Activated CD4-positive, alpha-beta T cell treated with anti-CD3 and anti-CD28 coated beads, Interleukin-2, amount 50 U/mL, for 48 hours (primary cell): ENCODE results near the gene MED12.

Experiments
- DNase-seq, 2 experiments: peaks; one replicate each; pipeline ENCODE4 v3.0.0-alpha.2; 2020

Gene MED12

DNA sequence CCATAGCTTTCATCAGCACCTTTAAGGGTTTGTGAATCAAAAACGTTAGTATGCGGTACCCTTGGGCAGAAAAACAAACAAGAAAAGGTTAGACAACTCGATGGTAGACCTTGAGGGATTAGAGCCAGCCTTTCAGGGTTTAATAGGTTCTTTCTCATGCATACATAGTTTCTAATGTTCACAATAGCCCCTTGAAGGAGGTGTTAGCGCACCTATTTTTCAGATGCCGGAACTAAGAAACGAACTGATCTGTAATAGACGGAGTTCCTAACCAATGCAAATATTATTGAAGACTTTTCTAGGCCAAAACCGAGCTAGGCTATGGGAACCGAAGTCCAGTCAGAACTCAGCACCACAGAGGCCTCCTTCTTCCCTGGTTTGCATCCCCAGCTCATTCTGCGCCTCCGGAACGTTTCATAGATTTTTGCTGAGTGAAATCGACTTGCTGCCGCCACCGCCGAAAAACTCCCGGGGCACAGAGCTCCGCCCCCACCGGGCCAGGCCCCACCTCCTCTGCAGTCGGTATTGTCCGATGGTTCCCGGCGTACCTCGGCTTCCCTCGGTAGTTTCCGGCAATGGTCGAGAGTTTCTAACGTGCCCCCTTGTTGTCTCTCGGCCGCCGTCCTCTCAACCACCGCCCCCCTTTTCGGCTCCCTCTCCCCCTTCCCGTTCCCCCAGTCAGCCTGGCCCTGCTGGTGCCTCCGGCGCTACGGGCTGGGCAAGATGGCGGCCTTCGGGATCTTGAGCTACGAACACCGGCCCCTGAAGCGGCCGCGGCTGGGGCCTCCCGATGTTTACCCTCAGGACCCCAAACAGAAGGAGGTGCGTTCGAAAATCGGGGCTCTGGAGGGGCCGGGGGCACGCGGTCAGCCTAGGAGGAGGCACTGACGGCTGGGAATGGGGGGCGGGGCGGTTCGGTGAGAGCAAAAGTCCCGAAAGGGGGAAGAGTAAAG lies at the start of gene MED12:
MED12 (plus strand) TSS at position 565 of the 953 bp plus-strand sequence; CDS start at position 724, 159 bp downstream.
- DNase-seq, result peak; percentile 82 to 89

DNA sequence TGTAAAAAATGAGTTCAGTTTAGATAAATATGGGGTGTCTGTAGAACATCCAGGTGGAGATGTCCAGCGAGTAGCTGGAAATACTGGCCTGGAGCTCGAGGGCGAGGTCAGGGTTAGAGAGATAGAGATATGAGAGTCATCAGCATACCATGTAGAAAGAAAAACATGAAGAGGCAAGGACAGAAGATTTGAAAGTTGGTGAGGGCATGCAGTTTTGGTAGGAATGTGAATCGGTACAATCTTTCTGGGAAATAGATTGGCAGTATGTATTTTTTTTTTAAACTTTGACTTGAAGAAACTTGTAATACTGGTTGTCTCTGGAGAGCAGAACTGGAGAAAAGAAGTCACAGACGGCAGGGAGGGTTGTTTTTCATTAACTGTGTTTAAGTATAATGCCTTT lies 47.9 kb upstream of the MED12 start:
- DNase-seq, result no peak

DNA sequence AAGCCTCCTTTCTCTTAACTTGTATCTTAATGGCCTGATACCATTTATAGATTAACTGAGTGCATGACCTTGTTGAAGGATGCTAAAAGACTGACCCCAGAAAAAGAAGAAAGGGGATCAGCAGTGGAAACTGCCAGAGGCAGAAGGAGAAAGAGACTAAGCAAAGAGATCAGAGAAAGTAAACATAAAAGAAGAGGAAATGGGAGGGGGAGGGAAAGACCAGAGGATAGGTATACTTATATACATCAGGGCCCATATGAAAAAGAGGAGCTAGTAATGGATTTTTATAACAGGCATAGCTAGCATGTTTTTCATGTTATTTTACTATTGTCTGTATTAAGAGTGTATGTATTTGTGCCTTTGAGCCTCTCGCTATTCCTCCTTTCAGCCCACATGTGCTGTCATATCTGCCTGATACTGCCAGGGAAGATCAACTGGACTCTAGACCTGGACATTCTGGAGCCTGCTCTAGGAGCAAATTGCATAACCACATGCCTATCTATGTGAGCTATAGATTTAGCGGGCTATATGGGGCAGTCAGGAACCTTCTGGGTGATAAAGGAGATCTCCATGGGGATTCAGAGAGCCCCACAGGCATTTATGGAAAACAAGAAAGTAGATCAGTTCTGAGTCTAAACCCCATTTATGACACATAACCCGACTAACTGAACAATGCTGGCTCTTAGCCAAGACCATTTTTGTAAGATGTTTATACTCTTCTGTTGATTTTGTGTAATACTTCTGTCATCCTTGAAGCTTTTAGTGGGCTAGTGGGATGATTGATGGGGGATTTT lies 36.9 kb upstream of the MED12 start:
- no peak for DNase-seq

DNA sequence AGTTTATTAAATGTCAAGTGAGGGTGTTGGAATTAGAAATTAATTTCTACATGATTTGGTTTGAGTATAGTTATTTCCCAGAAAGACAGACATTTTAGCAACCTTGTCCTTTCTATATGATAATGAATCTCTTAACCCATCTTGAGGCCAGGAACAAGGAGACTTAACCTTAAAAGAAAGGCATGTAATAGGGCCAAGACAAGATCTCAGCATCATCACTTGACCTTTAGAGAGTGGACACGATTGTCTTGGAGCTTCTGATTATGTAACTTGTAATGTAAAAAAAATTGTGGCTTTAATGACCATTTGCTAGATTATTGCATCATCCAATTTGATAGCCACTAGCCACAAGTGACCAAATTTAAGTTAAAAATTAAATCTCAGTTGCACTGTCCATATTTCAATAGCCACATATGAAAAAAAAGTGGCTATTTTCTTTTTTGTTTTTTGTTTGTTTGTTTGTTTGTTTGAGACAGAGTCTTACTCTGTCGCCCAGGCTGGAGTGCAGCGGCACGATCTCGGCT lies 36.2 kb upstream of the MED12 start:
- no peak for DNase-seq

DNA sequence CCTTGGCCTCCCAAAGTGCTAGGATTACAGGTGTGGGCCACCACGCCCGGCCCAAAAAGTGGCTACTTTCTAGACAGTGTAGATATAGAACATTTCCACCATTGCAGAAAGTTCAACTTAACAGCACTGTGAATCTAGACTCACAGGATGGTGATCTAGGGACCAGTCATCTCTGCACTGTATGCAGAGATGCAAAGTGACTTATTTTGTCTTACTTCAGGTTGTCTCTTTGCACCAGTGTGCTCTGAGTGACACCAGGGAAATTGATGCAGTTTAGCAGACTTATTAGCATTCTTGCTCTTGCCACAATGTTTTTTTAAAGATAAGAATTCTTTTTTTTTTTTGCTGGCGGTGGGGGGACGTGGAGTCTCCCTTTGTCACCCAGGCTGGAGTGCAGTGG lies 35.6 kb upstream of the MED12 start:
- no peak for DNase-seq

DNA sequence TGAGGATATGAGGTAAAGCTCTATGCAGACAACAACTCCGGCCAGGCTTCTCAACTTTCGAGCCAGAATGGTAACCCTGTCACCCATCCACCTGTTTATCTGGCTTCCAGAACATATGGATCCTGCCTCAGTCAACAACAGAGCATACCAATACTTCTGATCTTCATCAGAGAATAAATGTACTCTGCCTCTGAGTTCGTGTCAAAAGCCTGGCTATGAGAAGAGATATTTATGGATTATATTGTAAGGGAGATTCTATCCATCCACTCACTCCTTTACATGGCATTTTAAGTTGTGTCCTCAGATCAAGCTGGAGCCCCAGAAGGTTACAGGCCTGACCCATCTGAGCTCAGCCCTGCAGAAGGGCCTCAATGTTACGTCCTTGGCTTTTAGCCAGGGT lies 32.5 kb upstream of the MED12 start:
- DNase-seq, result no peak

DNA sequence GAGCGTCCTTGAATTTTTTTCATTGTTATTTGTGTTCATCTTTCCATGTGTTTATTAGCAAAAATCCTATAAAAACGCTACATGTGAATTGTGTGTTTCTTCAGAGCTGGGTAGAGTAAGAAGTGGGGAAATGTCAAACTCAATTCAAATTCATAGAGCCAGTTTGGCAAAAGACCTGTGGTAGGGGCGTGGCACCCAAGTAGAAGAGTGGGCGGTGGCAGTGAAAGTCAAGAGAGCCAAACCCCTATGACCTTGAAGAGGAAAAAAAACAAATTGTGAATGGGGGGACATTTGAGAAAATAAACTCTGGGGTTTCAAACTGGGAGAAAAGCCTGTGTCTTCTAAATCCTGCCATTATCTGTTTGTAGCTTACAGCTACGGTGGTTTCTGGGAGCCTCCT lies 27.1 kb upstream of the MED12 start:
- no peak for DNase-seq

DNA sequence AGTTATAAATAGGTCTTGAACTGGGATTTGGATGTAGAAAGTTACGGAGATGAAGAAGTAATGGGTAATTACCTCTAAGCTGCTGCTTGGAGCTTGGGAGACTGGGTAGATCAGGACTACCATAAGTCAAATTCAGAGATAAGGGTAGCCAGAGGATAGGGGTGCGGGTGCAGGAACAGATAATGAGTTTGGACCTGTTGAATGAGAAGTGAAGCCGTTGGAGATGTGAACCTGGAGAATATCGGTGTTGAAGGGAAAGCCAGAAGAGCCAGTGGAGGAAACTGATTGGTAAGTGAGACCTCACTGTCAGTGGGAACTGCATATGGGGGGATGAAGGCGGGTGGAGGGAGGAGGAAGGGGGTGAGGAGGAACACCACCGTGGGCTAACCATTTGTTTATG lies 23.4 kb upstream of the MED12 start:
- no peak for DNase-seq

DNA sequence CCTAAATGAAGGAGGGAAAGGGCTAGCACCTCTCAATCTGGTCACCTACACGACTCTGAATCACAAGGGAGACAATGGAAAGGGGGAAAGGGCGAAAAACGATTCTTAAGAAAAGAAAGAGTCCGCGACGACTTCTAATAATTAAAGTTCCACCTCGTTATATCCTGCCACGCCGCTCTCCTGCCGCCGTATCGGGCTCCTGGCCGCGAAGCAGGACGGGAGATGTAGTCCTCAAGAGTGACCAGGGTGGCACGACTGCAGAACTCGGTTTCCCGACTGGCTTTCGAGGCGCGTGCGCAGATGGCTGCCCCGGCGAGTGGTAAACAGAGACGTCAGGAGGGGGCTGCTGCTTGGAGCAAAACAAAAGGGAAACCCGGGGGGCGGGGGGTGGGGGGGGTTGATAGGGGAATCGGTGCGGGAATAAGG lies 22.8 kb upstream of the MED12 start, which contains the start of gene FOXO4:
FOXO4 (plus strand) TSS at position 297 of the 426 bp plus-strand sequence. CDS start 678 bp downstream, outside the sequence.
- DNase-seq, result peak; percentile 83 to 87

DNA sequence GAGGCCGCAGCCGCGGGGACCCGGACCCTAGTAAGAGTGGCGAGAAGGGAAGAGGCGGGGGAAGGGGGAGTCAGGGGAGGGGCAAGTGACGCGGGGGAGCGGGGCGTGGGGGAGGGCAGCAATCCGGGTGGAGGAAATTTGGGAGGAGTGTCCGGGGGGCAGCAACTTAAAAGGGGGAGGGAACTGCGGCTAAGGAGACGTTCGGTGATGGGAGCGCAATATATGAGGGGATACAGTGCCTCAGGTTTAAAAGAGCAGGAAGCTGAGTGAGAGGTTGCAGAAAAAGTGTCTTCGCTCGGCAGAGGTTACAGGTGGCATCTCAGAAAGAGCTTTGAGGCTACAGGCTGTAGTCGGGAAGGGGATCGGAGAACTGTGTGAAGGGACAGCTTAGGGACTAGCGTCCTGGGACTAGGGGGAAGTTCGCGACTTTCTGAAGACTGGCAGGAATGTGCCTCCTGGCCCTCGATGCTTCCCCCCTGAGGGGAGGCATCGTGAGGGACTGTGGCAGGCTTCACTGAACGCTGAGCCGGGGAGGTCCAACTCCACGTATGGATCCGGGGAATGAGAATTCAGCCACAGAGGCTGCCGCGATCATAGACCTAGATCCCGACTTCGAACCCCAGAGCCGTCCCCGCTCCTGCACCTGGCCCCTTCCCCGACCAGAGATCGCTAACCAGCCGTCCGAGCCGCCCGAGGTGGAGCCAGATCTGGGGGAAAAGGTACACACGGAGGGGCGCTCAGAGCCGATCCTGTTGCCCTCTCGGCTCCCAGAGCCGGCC lies 22.2 kb upstream of the MED12 start:
- no peak for DNase-seq

DNA sequence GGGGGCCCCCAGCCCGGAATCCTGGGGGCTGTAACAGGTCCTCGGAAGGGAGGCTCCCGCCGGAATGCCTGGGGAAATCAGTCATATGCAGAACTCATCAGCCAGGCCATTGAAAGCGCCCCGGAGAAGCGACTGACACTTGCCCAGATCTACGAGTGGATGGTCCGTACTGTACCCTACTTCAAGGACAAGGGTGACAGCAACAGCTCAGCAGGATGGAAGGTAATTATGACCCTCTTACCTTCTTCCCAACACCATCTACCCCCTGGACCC lies 21.7 kb upstream of the MED12 start:
- DNase-seq, result no peak

DNA sequence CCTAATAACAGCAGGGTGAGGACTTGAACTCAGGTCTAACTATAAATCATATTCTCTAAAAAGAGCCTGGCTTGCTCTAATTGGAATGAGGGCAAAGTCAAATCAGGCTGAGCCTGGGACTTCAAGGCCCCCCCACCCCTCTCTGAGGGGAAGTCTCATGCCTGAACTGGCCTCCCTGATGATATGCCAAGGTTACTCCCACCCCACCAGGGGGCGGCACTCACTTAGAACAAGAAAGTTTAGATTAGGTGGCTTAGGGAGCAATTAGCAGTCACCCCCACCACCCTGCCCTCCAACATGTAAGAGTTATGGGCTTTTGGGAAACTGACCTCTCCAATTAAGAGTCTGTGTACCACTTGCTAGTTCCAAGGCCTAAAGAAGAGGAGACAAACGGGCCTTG lies 20.1 kb upstream of the MED12 start:
- peak; percentile 66 to 75 for DNase-seq

DNA sequence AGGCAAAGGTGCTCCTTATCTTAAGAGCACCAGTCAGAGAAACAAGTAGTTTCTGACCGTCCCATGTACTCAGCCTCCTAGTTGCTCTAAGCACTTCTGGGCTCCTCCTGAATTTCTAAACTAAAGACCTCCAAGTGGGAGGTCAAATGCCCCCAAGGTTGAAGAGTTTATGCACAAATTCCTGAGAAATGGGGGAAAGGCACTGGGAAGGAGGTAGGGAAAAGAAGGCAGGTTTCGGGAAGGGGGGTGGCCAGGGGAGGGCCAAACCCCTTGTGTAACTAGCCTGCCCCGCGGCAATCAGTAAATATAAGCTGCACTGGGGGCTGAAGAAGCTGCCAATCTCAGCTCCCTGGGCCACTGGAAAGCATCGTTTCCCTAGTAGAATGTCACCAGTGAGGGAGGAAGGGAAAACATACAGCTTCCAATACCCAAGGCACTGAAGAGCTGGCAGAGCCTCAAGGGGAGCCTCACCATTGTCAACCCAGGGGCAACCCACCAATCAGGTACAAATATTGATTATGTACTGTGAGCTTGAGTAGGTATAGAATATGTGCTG lies 19.4 kb upstream of the MED12 start:
- no peak for DNase-seq

DNA sequence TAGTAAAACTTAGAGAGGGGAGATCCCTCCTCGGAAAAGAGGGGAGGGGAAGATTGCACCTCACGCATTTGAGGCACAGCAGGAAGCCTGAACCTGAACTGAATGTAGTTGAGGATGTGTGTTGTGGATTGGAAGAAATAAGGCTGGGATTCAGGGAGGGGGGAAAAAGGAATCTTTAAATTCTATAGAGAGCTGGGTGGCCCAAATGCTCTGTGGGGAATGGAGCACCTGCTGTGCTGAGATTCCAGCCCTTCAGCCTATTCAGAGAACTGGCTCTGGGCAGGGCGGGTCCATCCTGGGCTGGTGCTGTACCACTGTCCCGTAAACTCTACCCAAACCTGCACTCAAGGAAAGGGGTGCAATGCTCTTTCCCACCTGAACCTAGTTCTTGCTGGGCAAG lies 18.7 kb upstream of the MED12 start:
- no peak for DNase-seq

DNA sequence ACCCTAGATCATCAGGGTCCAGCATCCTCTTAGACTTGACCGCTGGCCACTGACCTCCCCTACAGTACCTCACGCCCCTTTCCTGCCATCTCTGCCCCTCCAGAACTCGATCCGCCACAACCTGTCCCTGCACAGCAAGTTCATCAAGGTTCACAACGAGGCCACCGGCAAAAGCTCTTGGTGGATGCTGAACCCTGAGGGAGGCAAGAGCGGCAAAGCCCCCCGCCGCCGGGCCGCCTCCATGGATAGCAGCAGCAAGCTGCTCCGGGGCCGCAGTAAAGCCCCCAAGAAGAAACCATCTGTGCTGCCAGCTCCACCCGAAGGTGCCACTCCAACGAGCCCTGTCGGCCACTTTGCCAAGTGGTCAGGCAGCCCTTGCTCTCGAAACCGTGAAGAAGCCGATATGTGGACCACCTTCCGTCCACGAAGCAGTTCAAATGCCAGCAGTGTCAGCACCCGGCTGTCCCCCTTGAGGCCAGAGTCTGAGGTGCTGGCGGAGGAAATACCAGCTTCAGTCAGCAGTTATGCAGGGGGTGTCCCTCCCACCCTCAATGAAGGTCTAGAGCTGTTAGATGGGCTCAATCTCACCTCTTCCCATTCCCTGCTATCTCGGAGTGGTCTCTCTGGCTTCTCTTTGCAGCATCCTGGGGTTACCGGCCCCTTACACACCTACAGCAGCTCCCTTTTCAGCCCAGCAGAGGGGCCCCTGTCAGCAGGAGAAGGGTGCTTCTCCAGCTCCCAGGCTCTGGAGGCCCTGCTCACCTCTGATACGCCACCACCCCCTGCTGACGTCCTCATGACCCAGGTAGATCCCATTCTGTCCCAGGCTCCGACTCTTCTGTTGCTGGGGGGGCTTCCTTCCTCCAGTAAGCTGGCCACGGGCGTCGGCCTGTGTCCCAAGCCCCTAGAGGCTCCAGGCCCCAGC lies 17.6 kb upstream of the MED12 start:
- no peak for DNase-seq

DNA sequence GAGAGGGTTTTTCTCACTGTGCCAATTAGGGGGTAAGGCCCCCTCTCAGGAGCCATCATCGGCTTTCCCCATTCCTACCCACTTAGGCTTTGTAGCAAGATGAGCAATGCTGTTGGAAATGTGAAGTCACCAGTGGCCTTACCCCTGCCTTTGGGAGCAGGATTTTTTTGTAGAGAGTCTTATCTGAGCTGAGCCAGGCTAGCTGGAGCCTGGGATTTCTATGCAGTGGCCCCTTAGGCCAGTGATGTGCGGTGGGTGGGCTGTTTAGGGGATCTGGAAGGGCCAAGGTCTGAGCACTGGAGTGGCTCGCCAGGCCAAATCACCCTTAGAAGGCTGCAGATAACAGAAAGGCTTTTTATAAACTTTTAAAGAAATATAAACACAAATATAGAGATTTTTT lies 16.1 kb upstream of the MED12 start:
- no peak for DNase-seq

DNA sequence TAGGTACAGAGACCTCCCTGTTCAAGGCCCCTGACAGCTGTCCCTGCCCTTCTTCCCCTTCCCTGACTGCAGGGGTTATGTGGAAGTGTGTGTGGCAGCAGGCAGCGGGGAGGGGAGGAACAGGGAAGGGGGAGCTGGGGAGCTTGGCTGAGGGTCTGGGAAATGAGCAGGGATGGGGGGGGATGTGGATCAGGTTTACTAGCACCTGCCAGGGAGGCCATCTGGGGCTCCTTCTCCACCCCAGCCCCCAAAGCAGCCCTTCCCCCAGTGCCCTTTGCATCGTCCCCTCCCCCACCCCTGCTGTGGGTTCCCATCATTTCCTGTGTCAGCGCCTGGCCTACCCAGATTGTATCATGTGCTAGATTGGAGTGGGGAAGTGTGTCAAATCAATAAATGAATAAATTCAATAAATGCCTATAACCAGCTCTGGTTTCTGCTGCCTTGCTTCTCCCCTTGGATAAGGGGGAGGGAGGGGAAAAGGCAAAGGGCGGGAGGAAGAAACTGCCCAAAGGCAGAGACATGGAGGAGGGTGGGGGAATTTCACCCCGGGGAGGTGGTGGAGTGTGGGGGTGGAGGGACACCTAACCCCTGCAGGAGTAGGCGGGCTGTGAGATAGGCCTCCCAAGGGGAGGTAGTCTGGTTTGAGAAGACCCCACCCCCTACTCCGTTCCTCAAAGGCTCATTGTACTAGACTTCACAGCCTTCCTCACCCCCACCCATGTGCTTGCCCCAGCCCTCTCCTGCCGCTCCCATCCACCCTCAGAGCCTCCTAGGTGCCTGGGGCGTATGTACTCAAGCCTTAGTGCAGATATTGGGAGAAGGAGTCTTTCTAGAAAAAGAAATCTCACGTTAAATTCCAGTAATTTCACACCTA lies 15.0 kb upstream of the MED12 start:
- DNase-seq, result peak; percentile 54 to 62

DNA sequence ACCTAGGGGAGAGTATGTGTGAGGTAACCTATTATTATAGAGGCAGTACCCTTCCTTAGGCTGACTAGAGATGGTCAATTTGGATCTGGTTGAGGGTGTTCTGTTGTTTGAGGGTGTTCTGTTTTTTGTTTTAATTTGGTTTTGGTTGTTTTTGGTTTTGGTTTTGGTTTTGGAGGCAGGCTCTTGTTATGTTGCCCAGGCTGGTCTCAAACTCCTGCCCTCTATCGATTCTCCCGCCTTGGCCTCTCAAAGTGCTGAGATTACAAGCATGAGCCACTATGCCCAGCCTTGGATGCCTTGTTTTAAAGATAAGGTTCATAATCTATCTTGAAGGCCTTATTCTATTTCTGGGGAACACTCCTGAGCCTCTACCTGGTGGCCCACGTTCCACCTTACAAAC lies 12.8 kb upstream of the MED12 start:
- DNase-seq, result no peak

DNA sequence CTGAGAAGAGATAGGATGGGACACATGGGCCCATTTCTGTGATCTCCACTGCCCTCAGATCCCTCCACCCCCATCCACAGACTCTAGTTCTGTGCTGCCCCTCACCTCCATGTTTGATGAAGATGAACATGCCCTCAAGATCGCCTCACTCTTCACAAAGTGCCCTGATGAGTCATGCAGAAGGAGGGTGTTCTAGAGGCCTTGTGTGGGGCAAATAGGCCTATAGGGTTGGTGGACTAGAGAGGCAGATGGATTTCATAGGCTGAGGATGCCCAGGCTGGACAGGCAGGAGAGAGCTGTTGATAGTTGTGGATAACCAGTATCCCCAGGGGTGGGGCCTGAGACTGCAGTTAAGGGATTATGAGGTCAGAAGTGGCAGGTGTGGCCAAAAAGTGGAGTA lies 12.0 kb upstream of the MED12 start, which contains the start of gene CXorf65:
CXorf65 (minus strand) TSS at position 314 of the 400 bp plus-strand sequence; CDS start at position 130, 184 bp downstream.
- DNase-seq, result no peak

DNA sequence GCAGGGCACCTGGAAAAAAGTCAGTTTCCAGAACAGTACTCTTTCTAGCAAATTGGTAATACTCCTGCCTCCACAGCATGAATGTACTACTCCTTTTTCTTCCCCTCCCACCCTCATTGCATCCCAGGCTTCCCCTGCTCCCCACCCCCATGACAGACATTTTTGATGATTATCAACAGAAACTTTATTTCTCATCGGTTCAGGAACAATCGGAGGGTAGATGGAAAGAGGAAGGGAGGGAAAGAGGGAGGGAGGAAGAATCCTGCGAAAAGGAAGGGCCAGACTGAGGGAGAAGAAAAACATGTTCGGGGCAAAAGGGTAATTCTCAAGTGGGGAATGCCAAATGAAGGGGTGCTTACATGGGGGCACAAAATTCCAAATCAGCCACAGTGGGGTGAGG lies 11.2 kb upstream of the MED12 start:
- no peak for DNase-seq
